Activated naive CD8-positive, alpha-beta T cell (primary cell): ENCODE results near the gene SPATA46.

ENCODE experiments used
- H3K27ac Mint-ChIP-seq: one replicate; pipeline ENCODE4 v1.8.0; 2021; ENCODE audit warnings: mixed read lengths
- H3K27me3 Mint-ChIP-seq: one replicate; pipeline ENCODE4 v1.8.0; 2021; ENCODE audit warnings: mixed read lengths
- H3K36me3 Mint-ChIP-seq: one replicate; pipeline ENCODE4 v1.8.0; 2021; ENCODE audit warnings: mixed read lengths
- H3K4me1 Mint-ChIP-seq: one replicate; pipeline ENCODE4 v1.8.0; 2021; ENCODE audit warnings: low read depth, mixed read lengths
- H3K4me3 Mint-ChIP-seq: one replicate; pipeline ENCODE4 v1.8.0; 2021; ENCODE audit warnings: mild to moderate bottlenecking, mixed read lengths
- H3K9me3 Mint-ChIP-seq: one replicate; pipeline ENCODE4 v1.8.0; 2021; ENCODE audit warnings: low read depth, mixed read lengths

Gene SPATA46

DNA sequence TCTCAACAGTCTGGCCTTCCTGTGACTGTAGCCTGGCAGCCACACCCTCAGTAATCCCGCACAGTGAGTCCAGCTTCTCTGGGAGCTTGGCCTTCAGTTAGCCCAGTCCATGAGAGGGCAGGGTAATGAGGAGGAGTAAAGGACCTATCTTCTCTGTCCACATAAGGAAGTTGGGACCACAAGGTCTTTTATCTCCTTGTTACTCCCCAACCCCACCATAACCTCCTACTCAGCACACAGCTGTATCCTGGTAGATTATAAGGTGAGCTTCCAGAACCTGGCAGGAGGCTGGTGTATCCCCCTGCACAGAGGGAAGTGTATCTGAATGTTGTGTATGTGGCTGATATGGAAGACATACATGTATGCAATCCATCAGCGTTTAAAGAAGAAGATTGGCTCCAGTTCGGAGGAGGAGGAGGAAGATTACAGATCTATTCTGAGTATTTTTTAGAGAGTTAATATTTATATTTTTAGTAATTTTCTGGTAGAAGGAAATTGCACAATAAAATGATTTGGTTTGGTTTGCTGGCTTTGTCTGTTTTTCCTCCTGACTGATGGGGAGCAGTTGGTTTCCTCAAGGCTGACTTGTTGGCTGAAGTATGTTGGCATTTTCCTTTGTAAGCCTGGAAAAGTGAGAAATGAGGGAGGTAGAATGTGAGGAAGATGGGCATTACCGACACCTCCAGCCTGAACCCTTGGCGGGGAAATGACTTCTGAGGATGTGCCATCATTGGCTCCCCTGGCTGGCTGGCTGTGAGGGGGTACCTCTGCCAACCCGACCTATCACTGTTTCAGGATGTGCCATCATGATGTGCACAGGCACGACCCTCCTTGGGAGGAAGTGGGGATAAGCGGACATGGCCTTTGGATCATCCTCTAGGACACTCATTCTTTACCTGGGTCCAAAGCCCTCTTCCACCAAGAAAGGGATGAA, 9.9 kb upstream of the SPATA46 start:
- Mint-ChIP-seq H3K4me1 (no peaks in the 10 kb centered on the region), H3K27me3 (peaks cover 5% of the 10 kb centered on the region), H3K27ac (no peak overlapping the region), H3K36me3 (no peaks in the 10 kb centered on the region), H3K4me3 (no peak overlapping the region), H3K9me3 (no peaks in the 10 kb centered on the region)

DNA sequence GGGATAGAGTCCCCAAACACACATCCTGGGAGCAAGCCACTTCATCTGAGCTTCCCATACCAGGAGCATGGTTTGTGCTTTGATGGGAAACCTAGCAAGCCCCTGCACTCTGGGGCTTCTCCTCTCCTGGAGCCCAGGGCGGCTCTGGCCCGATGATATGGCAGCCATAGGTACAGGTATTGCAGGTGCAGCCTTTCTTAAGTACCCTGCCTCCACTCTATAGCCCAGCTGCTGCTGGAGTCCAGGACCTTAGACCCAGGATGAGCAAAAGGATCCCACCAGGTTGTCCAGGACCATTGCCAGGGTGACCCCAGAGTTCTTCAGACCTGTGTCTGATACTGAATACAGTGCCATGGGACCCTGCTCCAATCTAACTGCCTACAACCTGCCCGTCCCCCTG, 9.0 kb upstream of the SPATA46 start:
- Mint-ChIP-seq H3K27ac (no peak overlapping the region), H3K4me1 (no peaks in the 10 kb centered on the region), H3K9me3 (no peaks in the 10 kb centered on the region), H3K36me3 (no peaks in the 10 kb centered on the region), H3K4me3 (no peak overlapping the region), H3K27me3 (peaks cover 5% of the 10 kb centered on the region)

DNA sequence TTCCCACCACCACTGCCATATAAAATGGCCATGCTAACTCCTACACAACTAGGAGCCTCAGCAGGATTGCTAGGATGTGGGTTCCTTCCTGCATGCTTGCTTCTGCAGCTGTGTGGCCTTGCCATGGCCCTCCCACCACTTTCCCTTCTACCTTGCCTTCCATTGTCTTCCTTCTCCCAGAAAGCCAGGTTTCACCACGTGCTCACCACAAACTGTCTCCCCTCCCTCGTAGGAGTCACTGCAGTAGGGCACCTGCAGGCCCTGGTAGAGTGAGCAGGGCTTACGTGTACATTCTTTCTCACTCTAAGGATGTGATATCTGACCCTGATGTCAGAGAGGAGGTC, 8.6 kb upstream of the SPATA46 start:
- Mint-ChIP-seq H3K27me3 (peaks cover 2% of the 10 kb centered on the region), H3K4me3 (no peak overlapping the region), H3K36me3 (no peaks in the 10 kb centered on the region), H3K4me1 (no peaks in the 10 kb centered on the region), H3K27ac (no peak overlapping the region), H3K9me3 (no peaks in the 10 kb centered on the region)

DNA sequence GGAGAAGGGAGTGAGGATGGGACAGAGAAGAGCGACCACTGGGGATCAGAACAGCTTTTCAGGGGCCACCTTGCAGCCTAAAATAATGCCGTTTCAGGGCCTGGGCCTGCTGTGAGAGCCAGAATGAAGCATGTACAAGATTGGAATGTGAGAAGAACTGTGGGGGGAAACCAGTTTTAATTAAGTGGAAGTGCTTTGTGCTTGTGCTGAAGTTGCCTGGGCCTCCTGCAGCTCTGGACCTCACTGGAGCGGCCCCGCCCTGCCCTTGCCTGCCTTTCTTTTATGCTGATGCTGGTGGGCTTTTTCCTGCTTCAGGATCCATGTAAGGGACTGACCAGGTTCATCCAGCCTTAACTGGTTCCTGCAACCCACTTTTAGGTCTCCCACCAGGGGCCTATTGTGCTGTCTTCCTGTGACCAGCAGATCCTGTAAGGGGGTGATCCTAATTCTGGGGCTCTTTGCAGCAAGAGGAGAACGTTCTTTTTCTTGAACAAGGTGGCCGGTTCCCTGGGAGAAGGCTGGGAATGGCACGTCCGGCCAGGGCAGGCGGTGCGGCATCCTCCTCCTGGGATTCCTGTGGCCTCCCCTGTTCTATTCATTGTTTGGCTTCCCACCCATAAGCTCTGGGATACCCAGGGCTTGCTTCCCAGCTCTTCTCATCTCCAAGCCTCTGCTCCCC, 8.1 kb upstream of the SPATA46 start:
- Mint-ChIP-seq H3K4me1 (no peaks in the 10 kb centered on the region), H3K4me3 (no peak overlapping the region), H3K9me3 (no peaks in the 10 kb centered on the region), H3K27me3 (peaks cover 2% of the 10 kb centered on the region), H3K27ac (no peak overlapping the region), H3K36me3 (no peaks in the 10 kb centered on the region)

DNA sequence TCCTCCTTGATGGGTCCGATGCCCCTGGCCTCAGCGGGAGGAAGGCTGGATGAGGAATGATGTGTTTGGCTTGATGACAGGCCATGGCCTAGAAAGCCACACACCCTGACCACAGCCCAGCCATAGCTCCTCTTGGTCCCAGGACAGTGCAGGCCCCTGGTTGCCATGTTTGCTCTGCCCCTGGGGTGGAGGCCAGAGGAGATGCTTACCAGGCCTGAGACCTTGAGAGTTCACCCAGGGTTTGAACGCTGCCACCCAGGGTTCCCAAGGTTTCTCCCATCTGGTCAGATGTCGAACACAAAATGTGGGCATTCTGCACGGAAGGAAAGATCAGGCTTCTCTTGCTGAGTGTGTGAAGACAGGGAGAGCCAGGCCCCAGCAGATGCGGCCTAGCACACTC, 7.5 kb upstream of the SPATA46 start:
- no peaks in the 10 kb centered on the region for H3K9me3 Mint-ChIP-seq
- H3K36me3 Mint-ChIP-seq = no peaks in the 10 kb centered on the region
- H3K27me3 Mint-ChIP-seq = no peaks in the 10 kb centered on the region
- no peak overlapping the region for H3K27ac Mint-ChIP-seq
- no peak overlapping the region for H3K4me3 Mint-ChIP-seq
- no peaks in the 10 kb centered on the region for H3K4me1 Mint-ChIP-seq

DNA sequence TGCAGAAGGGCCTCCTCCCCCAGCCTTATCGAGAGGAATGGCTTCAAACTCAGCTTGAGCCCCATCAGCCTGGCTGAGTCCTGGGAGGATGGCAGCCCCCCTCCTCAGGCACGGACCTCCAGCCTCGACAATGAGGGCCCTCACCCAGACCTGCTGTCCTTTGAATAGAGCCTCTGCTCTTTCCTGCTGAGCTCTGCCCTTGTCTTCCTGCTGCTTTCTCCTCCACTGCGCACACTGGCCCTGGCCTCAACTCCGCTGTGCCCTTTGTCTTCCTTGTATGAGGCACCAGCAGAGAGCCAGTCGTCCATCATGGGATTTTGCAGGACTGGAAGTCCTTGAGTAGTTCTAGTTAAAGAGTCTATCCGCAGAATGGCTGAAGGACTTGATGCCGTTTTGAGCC, 6.9 kb upstream of the SPATA46 start:
- Mint-ChIP-seq H3K9me3 (no peaks in the 10 kb centered on the region), H3K27me3 (no peaks in the 10 kb centered on the region), H3K27ac (no peak overlapping the region), H3K4me3 (no peak overlapping the region), H3K4me1 (no peaks in the 10 kb centered on the region), H3K36me3 (no peaks in the 10 kb centered on the region)

DNA sequence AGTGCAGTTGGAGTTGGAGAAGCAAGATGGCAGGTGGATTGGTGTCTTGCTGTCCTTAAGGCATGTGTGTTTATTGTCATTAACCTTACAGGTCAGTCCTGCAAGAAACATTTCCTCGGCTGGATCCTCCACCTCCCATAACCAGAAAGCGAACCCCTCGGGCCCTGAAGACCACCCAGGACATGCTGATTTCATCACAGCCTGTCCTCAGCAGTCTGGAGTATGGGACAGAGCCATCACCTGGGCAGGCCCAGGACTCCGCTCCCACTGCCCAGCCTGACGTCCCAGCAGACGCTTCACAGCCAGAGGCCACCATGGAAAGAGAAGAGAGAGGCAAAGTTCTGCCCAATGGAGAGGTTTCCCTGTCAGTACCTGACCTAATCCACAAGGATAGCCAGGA, 6.4 kb upstream of the SPATA46 start:
- Mint-ChIP-seq H3K27ac (no peak overlapping the region), H3K9me3 (no peaks in the 10 kb centered on the region), H3K36me3 (no peaks in the 10 kb centered on the region), H3K27me3 (no peaks in the 10 kb centered on the region), H3K4me1 (no peaks in the 10 kb centered on the region), H3K4me3 (no peak overlapping the region)

DNA sequence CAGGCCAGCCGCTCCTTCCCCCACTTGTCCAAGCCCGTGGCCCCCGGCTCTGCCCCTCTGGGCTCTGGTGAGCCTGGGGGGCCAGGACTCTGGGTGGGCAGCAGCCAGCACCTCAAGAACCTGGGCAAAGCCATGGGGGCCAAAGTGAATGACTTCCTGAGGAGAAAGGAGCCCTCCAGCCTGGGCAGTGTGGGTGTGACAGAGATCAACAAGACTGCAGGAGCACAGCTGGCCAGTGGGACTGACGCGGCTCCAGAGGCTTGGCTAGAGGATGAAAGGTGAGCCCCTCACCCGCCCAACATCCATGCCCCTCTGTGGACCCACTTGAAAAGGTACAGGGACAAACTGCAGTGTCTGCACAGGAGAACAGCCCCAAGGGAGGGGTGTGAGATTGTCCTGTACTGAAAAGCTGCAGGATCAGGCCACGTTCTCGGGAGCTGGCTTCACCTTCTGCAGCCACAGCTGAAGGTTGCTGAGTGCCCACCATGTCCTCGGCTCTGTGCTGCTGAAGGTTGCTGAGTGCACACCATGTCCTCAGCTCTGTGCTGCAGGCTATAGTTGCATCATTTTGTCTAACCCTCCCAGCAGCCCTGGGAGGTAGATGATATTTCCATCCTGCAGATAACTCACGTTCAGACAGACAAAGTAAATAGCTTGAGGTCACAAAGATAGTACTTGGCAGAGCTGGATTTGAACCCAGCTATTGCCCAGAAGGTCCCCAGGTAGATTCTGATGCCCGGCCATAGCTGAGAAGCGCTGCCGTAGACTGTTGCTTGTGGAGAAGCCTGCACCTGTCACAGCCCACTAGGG, 5.5 kb upstream of the SPATA46 start:
- Mint-ChIP-seq H3K27ac (no peak overlapping the region), H3K4me1 (no peaks in the 10 kb centered on the region), H3K4me3 (no peak overlapping the region), H3K27me3 (no peaks in the 10 kb centered on the region), H3K36me3 (no peaks in the 10 kb centered on the region), H3K9me3 (no peaks in the 10 kb centered on the region)

DNA sequence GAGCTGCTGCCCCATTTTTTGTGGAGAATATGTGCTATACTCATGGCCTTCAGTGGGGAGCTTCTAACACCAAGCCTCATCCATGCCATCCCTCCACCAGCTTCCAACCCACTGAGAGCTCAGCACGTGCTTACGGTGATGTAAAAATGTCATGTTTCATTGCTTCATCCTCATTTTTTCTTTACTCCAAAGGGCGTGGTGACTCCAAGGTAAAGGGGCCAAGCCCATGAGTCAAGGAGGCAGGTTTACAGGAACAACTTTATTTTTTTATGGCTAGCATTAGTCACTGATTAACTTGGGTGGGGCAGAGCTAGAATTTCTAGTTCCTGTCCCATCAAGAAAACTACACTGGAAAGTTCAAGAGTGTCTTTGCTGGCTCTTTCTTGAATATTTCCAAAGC, 4.7 kb upstream of the SPATA46 start, which contains the start of gene C1orf226:
C1orf226 (plus strand) TSS at position 346 of the 400 bp plus-strand sequence. CDS start 174 bp downstream, outside the sequence.
- H3K36me3 Mint-ChIP-seq = no peaks in the 10 kb centered on the region
- H3K9me3 Mint-ChIP-seq = no peaks in the 10 kb centered on the region
- H3K27me3 Mint-ChIP-seq = no peaks in the 10 kb centered on the region
- no peak within 1 kb of the TSS for H3K27ac Mint-ChIP-seq
- H3K4me3 Mint-ChIP-seq = no peak within 1 kb of the TSS
- H3K4me1 Mint-ChIP-seq = no peaks in the 10 kb centered on the region

DNA sequence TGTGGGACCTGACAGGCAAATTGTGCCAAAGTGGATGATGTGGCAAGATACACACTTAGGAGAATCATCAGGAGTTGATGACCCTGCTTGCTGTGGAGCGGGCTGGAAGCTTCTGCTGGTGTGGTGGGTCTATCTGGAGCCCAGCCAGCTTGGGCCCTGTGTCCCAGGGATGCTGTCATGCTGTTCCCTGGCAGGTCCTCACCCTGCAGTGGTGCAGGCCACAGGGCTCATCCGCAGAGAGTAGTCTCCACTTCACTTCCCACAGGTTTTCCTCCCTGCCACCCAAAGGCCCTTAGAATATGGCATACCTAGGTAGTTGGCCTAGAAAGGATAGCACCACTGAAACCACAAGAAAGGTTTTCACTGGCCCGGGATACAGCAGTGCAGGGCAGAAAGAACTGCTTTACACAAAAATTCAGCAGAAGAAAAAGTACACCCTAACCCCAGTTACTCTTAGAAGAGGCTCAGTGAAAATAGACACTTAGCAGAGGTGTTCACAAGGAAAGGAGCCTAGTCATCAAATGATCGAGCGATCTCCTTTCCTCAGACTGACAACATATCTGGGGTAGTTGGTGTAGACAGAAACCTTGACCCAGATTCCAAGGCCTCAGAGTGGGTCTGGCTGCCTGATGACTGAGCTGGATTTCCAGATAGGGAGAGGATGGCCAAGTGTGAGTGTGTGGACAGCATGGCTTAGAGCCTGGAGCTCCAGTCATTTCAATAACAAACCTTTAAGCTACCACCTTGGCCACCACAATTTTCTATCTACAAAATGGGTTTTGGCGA, 3.6 kb upstream of the SPATA46 start:
- Mint-ChIP-seq H3K36me3 (no peaks in the 10 kb centered on the region), H3K4me3 (no peak overlapping the region), H3K27ac (no peak overlapping the region), H3K9me3 (no peaks in the 10 kb centered on the region), H3K4me1 (no peaks in the 10 kb centered on the region), H3K27me3 (no peaks in the 10 kb centered on the region)

DNA sequence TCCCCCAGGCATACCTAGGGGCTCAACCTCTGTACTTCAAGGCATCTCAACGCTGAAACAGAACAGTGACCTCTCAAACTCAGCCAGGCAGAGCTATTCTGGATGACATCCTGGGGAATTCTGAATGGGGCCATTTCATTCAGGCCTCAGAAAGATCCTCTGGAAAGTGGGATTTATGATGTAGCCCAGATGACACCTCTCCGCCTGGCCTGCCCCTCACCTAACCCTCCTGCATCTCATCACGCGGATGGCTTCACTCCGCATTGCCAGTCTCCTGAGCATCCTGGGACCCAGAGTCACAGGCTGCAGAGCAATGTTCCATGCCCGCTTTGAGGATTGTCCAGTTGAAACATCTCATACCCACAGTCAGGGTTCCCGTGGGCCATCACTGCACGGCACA, 1.2 kb downstream of the SPATA46 start:
- no peaks in the 10 kb centered on the region for H3K9me3 Mint-ChIP-seq
- H3K27ac Mint-ChIP-seq = no peak overlapping the region
- H3K4me3 Mint-ChIP-seq = no peak overlapping the region
- H3K36me3 Mint-ChIP-seq = no peaks in the 10 kb centered on the region
- no peaks in the 10 kb centered on the region for H3K4me1 Mint-ChIP-seq
- no peaks in the 10 kb centered on the region for H3K27me3 Mint-ChIP-seq

DNA sequence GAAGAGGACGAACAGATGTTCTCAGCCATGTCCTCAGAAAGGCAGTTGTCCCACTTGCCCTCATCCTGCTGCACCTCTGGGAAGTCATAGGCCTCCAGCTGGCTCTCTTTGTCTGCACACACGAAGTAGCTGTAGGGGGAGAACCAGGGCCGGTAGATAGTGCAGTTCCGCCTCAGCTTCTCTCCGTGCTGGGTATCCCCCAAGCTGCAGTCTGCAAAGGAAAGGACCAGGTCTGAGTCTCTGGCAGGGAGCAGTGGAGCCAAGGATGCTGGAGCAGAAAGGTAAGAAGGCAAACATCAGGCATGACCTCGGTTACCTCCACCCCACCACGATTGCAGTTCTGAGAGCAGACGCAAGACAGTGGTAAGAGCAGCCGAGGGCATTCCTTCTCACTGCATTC, 2.2 kb downstream of the SPATA46 start:
- Mint-ChIP-seq H3K27ac (no peak overlapping the region), H3K4me3 (no peak overlapping the region), H3K27me3 (no peaks in the 10 kb centered on the region), H3K4me1 (no peaks in the 10 kb centered on the region), H3K36me3 (no peaks in the 10 kb centered on the region), H3K9me3 (no peaks in the 10 kb centered on the region)

DNA sequence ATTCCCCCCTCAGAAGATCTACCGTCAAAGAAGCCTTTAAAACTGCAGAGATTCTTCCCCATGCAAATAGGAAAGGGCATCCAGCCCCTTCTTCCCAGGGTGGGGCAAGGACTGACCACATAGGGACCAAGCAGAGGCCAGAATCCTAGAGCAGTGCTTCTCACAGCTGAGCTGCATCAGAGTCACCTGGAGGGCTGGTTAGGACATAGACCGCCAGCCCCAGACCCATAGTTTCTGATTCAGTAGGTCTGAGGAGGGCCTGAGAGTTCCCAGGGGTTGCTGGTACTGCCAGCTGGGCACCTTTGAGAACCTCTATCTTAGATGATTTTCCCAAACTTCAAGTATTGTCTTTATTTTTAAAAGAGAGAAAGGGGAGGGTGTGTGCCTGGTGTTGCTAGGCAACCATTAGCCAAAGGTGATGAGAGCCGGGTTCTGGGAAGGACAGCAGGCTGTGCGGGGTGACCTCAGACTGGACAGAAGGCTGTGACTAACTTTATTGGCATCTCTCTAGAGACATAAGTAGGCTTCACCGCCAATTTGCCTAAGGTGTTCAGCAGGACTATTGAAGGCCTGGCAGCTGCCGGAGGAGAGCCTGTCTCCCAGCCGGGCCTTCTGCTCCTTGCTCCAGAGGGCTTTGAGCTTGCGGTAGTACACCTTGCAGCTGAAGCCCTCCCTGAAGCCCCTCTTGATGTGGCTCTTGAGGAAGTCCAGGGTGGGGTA, 3.0 kb downstream of the SPATA46 start:
- no peaks in the 10 kb centered on the region for H3K9me3 Mint-ChIP-seq
- H3K4me1 Mint-ChIP-seq = no peaks in the 10 kb centered on the region
- H3K27me3 Mint-ChIP-seq = no peaks in the 10 kb centered on the region
- H3K4me3 Mint-ChIP-seq = no peak overlapping the region
- no peaks in the 10 kb centered on the region for H3K36me3 Mint-ChIP-seq
- no peak overlapping the region for H3K27ac Mint-ChIP-seq

DNA sequence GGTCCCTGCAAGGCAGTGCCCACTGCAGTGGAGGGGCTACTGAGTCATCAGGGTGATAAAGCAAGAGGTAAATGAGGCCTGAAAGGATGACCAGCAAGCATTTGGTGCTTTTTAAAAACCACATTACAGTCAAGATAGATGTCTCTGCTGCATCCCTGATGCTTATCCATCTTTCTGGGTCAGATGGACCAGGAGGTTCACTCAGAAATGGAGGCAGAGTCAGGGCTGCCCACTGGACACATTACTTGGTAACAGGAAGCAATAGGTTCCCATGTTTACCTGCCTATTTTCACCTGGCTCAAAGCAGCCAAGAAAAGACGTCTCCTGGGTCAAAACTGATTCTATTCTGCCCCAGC, 3.6 kb downstream of the SPATA46 start:
- Mint-ChIP-seq H3K27ac (no peak overlapping the region), H3K4me3 (no peak overlapping the region), H3K27me3 (no peaks in the 10 kb centered on the region), H3K9me3 (no peaks in the 10 kb centered on the region), H3K36me3 (no peaks in the 10 kb centered on the region), H3K4me1 (no peaks in the 10 kb centered on the region)
